GM18520 (cell line): ENCODE measurements around the gene VIPR2.

ENCODE experiments used
- ATAC-seq: cut with Tn5 transposase; IDR thresholded peaks from one replicate; pipeline ENCODE4 v1.9.1; 2021; ENCODE audit not compliant: unreplicated experiment

Gene VIPR2

GRCh38 chr7:159068893-159069448 lies 75.7 kb downstream of the VIPR2 start:
- ATAC-seq, result no peak

- no peak for ATAC-seq
Observed at GRCh38 chr7:159068488-159068811, 76.2 kb downstream of the VIPR2 start.

- ATAC-seq, result no peak
Observed at GRCh38 chr7:159067576-159068487, 76.8 kb downstream of the VIPR2 start.

- ATAC-seq, result no peak
Observed at GRCh38 chr7:159066816-159067575, 77.7 kb downstream of the VIPR2 start.

- ATAC-seq, result no peak
Observed at GRCh38 chr7:159065852-159066480, 78.7 kb downstream of the VIPR2 start.

GRCh38 chr7:159064816-159065510 lies 79.7 kb downstream of the VIPR2 start:
- no peak for ATAC-seq

GRCh38 chr7:159064121-159064815 lies 80.4 kb downstream of the VIPR2 start:
- no peak for ATAC-seq

GRCh38 chr7:159063046-159063840 lies 81.4 kb downstream of the VIPR2 start:
- ATAC-seq, result no peak

- ATAC-seq, result no peak
Observed at GRCh38 chr7:159062569-159062968, 82.1 kb downstream of the VIPR2 start.

GRCh38 chr7:159061674-159062212 lies 82.9 kb downstream of the VIPR2 start:
- no peak for ATAC-seq

- no peak for ATAC-seq
Observed at GRCh38 chr7:159061209-159061608, 83.5 kb downstream of the VIPR2 start.

- no peak for ATAC-seq
Observed at GRCh38 chr7:159060440-159060839, 84.2 kb downstream of the VIPR2 start.

GRCh38 chr7:159059629-159060028 lies 85.0 kb downstream of the VIPR2 start:
- no peak for ATAC-seq

- ATAC-seq, result no peak
Observed at GRCh38 chr7:159057647-159058046, 87.0 kb downstream of the VIPR2 start.

- ATAC-seq, result no peak
Observed at GRCh38 chr7:159056737-159057136, 87.9 kb downstream of the VIPR2 start.

GRCh38 chr7:159051916-159052315 lies 92.8 kb downstream of the VIPR2 start:
- peak; percentile 46 for ATAC-seq

GRCh38 chr7:159050704-159051103 lies 94.0 kb downstream of the VIPR2 start:
- ATAC-seq, result no peak

GRCh38 chr7:159049266-159050025 lies 95.2 kb downstream of the VIPR2 start:
- ATAC-seq, result peak; percentile 56
